ENCODE results near the gene RGL1.

Gene RGL1

GRCh38 chr1:183891158-183891856, 86.4 kb downstream of the RGL1 start:
- DNase-seq, result no peak

DNA sequence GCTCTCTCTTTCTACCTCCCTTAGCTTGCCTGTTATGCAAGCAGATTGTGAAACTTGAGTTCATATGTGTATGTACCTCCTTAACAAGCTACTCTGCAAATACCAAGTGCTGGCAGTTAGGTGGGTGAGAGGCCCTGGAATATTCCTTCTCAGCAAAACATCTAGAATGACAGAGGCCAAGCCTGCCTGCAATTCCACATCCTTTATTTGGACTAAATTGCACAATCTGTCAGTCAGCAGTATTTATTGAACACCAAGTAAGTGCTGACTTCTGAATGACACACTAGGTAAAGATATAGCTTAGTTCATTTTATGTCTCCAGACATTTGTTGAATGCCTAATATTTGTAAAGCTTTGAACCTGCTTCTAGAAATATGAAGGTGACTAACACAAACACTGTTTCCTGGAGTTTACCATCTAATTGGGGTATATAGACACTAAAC, 87.5 kb downstream of the RGL1 start:
- DNase-seq, result no peak

- DNase-seq, result no peak
Measured at GRCh38 chr1:183893561-183894289, 88.8 kb downstream of the RGL1 start.

GRCh38 chr1:183894290-183894565, 89.3 kb downstream of the RGL1 start:
- DNase-seq, result no peak

DNA sequence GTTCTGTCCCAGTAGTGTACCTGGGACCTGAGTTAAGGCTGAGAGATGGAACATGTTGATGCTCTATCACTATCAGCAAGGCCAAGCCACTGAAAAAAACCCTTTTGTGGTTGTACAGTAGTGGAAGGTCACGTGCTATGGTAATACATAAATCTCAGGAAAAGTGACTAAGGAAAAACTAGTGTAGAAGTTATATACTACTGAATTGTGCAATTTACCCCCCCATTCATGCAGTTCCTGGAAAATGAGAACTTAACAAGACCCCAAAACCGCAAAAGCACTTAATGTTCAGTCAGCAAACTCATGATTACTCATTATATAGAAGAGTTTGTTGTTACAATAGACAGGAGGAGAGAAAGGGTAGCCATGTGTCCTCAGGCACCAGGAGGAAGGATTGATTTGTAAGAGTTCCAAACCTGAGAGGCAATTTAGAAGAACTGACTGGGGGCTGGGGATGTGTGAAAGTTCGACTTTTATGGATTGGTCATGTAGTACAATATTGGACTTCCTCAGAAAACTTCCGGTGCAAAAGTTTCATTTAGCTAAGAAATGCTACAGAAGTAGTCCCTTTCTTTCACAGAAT, 91.6 kb downstream of the RGL1 start:
- no peak for DNase-seq

- no peak for DNase-seq
Measured at GRCh38 chr1:183898001-183898396, 93.1 kb downstream of the RGL1 start.

DNA sequence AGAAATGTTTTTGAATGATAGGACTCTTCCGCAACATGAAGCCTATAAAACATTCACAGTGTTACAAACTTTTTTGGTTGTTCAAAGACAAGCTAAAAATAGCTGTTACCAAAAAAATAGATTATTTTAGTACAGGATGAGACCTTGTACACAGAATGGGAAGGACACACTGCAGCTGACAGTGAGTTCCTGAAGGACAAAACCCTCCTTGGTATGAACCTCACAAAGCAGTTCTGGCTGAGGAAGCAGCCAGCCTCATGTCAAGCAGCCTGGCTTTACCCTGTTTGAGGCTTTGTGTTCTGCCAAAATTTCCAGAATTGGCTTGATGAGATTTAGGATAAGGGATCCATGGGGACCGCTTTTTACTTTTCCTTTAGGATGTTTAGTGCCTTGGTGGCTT, 93.7 kb downstream of the RGL1 start:
- no peak for DNase-seq

GRCh38 chr1:183901748-183902330, 96.9 kb downstream of the RGL1 start:
- DNase-seq, result no peak

DNA sequence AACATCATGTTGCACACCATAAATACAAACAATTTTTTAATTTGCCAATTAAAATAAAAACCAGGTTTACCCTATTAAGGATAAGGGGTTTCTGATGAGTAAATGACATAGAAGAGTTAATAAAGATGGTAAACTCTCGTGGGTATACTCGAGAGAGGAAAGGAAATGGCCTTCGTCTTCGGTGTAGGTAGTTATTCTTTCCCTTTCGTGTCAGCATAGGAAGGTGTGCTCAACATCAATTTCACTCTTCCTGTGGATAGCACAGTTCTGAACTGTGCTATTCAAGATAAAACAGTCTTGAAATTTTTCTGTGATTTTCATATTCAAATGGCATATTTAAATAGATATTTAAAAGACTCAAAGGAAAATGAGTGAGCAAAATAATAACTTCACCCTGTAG, 98.2 kb downstream of the RGL1 start:
- no peak for DNase-seq

- DNase-seq, result no peak
Measured at GRCh38 chr1:183905508-183906113, 100.7 kb downstream of the RGL1 start.

- DNase-seq, result no peak
Measured at GRCh38 chr1:183907070-183907469, 102.2 kb downstream of the RGL1 start.

DNA sequence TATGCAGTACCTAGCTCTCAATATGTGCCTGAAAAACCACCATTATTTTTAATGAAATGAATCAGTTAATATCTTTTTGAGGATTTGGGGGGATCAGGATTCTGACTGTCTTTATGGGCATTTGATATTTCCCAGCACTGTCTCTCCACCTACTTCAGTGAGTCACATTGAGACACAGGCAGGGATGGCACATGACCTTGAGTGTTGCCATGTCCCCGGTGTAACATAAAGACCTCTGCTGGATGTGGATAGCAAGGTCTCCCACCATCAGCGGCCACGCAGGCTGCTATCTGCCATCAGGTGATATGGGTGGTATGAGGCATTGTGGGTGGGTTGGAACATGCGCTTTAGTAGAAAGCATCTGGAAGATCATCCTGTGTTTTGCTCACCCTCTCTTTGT, 103.2 kb downstream of the RGL1 start:
- no peak for DNase-seq

GRCh38 chr1:183909672-183910071, 104.8 kb downstream of the RGL1 start:
- no peak for DNase-seq

- DNase-seq, result no peak
Measured at GRCh38 chr1:183910845-183911244, 105.9 kb downstream of the RGL1 start.

DNA sequence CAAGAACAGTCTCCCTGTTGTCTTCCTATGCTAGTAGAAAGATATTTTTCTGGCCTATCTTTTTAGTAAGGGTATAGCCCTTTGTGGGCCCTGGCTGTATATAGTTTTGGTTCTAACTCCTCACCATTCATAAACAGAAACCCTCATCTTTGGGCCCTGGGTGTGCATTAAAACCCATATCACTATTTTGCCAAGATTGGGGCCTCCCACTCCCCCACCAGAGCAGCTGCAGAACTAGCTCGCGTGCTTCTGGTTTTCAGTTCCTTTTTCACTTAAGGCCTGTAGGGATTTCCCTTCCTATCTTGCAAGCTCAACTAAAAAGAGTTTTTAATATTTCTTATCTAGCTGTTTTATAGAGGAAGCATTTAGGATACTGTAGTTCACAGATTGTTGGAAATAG, 106.4 kb downstream of the RGL1 start:
- DNase-seq, result no peak

GRCh38 chr1:183912265-183912886, 107.5 kb downstream of the RGL1 start:
- DNase-seq, result no peak

- DNase-seq, result no peak
Measured at GRCh38 chr1:183913567-183913993, 108.7 kb downstream of the RGL1 start.

DNA sequence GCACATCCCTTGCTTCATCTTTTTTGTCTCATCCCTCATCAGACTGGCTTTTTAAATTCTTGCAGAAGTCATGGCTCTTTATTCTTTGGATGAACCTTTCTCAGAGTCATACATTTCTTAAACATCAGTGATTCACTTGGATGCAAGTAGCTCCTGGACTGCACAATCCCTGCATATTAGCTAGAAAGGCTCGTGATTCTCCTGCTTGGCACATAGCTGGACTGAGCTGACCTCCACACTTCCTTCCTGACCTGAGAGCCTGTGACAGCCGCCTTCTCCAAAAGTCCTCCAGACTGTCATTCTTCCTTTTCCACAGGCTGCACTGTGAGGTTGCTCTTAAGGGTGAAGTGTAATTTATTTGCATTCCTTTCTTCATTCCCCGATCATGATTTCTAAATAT, 109.4 kb downstream of the RGL1 start:
- no peak for DNase-seq

GRCh38 chr1:183914891-183915290, 110.0 kb downstream of the RGL1 start:
- no peak for DNase-seq

DNA sequence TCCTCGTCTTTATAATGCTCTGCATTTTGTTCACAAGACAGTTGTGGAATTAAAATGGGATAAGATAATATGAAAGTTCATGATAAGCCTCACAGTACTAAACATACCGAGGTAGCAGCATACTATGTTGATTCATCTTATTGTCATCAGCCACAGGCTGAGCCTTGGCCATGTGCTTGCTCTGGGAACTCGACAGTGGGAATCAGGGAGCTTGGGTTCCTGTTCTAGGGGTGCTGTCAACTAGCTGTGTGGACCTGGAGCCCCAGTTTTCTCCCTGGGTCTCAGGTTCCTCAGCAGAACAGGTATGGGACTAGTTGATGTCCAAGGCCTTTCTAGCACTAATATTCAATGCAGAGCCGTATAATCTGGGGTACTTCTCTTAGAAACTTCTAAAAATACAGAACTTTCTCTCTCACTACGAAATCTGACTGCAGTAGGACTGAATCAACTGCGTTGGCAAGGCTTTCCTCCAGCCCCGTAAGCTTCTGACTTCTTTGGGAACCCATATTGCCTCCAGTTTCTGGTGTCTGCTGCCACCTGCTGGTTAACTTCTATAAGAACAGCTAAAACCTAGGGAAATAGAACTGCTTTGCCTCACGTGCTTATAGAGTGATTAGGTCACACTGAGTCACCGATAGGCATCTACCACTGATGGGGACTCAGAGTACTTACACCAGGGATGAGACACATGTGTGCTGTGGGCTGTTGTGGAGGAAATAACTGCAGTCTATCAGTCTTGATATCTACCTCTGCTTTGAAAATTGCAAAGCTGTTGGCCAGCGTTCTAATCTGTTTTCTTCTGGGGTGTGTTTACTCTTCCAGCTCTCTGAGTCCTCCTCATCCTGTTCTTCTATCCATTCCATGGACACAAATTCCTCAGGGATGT, 110.9 kb downstream of the RGL1 start:
- DNase-seq, result peak; percentile 59

GRCh38 chr1:183916574-183916973, 111.7 kb downstream of the RGL1 start:
- no peak for DNase-seq

DNA sequence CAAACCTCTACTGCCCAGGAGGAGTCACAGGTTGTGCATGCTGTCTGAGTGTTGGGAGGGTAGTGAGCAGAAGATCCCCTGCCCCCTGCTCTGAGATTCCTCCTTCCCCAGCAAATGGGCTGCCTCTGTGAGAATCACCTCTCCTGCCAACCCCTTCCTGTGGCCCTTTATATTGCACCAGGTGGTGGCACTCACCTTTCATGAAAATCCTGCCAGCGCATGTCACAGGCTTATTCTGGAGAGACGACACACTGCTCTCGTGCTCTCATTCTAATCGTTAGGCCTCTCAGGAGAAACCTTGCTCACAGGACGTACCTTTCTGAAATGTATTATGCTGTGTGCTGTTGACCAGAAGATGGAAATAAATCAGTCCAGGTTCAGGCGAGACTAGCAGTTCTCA, 113.7 kb downstream of the RGL1 start:
- no peak for DNase-seq

All from activated CD4-positive, CD25-positive, alpha-beta regulatory T cell treated with anti-CD3 and anti-CD28 coated beads, Interleukin-2, amount 50 U/mL, for 72 hours (primary cell).